Measurements from ENCODE around the gene IL31RA.
"Not testable (repeated sequence)": the region's sequence is repeated elsewhere in the genome, so short reads cannot be mapped to it uniquely, and the experiment has no call there.

IL31RA gene

DNA sequence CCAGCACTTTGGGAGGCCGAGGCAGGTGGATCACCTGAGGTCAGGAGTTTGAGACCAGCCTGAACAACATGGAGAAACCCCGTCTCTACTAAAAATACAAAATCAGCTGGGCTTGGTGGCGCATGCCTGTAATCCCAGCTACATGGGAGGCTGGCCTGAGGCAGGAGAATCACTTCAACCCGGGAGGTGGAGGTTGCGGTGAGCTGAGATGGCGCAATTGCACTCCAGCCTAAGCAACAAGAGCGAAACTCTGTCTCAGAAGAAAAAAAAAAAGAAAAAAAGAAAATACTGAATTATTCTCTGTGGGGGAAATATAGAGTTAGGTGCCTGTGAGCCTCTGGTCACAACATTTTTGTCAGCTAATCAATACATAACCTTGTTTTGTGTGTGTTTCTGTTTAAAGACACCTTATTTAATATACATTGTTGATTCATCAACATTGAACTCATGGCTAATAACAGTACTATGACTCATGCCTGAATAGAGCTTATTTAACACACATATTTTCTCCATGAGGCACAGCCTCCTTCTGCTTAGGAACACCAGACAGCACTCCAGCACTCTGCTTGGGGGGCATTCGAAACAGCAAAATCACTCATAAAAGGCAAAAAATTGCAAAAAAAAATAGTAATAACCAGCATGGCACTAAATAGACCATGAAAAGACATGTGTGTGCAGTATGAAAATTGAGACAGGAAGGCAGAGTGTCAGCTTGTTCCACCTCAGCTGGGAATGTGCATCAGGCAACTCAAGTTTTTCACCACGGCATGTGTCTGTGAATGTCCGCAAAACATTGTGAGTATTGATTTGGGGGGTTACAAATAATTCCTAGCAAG, at the start of gene IL31RA:
Gene IL31RA, plus strand, starts transcription at position 519 of the 836 bp plus-strand sequence. Its CDS starts 214 bp downstream, at position 733.
- Histone ChIP-seq H3K9me3 (ENCODE audit: low read length) (no peaks in the 10 kb centered on the region), H3K4me1 (ENCODE audit: insufficient read depth, low read length) (no peaks in the 10 kb centered on the region), H3K27me3 (ENCODE audit: insufficient read depth, low read length) (no peaks in the 10 kb centered on the region), H3K36me3 (ENCODE audit: insufficient read depth, low read length) (no peaks in the 10 kb centered on the region), H3K4me3 (ENCODE audit: low read length) (no peak within 1 kb of the TSS), H2AFZ (ENCODE audit: low read depth, low read length) (no peak within 1 kb of the TSS)

DNA sequence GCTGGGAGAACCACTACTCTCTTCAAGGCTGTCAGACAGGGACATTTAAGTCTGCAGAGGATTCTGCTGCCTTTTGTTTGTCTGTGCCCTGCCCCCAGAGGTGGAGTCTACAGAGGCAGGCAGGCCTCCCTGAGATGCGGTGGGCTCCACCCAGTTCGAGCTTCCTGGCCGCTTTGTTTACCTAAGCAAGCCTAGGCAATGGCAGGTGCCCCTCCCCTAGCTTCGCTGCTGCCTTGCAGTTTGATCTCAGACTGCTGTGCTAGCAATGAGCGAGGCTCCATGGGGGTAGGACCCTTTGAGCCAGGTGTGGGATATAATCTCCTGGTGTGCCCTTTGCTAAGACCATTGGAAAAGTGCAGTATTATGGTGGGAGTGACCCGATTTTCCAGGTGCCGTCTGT, 42.3 kb upstream of the IL31RA start:
- H3K36me3 ChIP-seq (ENCODE audit: insufficient read depth, low read length); H3K9me3 ChIP-seq (ENCODE audit: low read length); H2AFZ ChIP-seq (ENCODE audit: low read depth, low read length); H3K4me3 ChIP-seq (ENCODE audit: low read length); H3K4me1 ChIP-seq (ENCODE audit: insufficient read depth, low read length); H3K27me3 ChIP-seq (ENCODE audit: insufficient read depth, low read length): not testable (repeated sequence)

DNA sequence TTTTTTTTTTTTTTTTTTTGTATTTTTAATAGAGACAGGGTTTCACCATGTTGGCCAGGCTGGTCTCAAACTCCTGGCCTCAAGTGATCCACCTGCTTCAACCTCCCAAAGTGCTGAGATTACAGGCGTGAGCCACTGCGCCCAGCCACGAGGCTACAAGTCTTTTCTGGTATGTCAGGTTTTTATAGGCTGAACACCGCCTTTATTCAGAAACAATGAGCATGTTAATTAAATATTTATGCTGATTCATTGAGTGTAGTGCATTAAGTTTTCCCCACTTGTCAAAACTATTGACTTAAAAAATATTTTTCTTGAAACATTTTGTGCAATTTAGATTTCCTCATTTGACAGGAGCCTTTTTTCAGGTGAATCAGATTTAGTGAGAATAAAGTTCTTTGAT, 35.2 kb upstream of the IL31RA start:
- not testable (repeated sequence) for H3K4me3 ChIP-seq (ENCODE audit: low read length); H3K4me1 ChIP-seq (ENCODE audit: insufficient read depth, low read length); H3K36me3 ChIP-seq (ENCODE audit: insufficient read depth, low read length); H3K27me3 ChIP-seq (ENCODE audit: insufficient read depth, low read length); H3K9me3 ChIP-seq (ENCODE audit: low read length); H2AFZ ChIP-seq (ENCODE audit: low read depth, low read length)

GRCh38 chr5:55816342-55816741, 34.8 kb upstream of the IL31RA start:
- peaks cover 10% of the 10 kb centered on the region for H3K27me3 ChIP-seq (ENCODE audit: insufficient read depth, low read length)

GRCh38 chr5:55817030-55817429, 34.1 kb upstream of the IL31RA start:
- no peak overlapping the region for H2AFZ ChIP-seq (ENCODE audit: low read depth, low read length)

More at GRCh38 chr5:55816342-55816741, 34.8 kb upstream of the IL31RA start:
- Histone ChIP-seq H3K9me3 (ENCODE audit: low read length) (no peaks in the 10 kb centered on the region), H3K36me3 (ENCODE audit: insufficient read depth, low read length) (no peaks in the 10 kb centered on the region), H3K4me1 (ENCODE audit: insufficient read depth, low read length) (no peaks in the 10 kb centered on the region), H2AFZ (ENCODE audit: low read depth, low read length) (no peak overlapping the region), H3K4me3 (ENCODE audit: low read length) (no peak overlapping the region)

DNA sequence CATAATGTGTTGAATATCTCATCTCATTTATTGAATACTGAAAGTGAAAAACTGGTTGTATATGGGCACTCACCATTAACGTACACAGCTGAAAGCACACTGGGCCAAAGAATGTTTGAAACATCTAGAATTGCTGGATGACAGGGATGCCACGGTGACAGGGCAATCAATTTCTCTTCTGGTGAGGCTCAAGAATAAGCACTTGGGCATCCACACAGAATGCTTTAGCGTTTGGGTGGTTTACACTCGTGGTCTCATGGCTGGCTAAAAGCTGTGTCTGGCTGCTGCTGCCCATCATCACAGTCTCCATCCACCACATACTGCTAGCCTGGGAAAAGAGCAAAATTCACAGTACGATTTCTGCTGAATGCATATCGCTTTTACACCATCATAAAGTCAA, 30.7 kb upstream of the IL31RA start:
- H3K4me1 ChIP-seq (ENCODE audit: insufficient read depth, low read length), result no peaks in the 10 kb centered on the region

More at GRCh38 chr5:55817030-55817429, 34.1 kb upstream of the IL31RA start:
- no peaks in the 10 kb centered on the region for H3K9me3 ChIP-seq (ENCODE audit: low read length)
- peaks cover 17% of the 10 kb centered on the region for H3K27me3 ChIP-seq (ENCODE audit: insufficient read depth, low read length)
- H3K4me1 ChIP-seq (ENCODE audit: insufficient read depth, low read length), result no peaks in the 10 kb centered on the region
- no peaks in the 10 kb centered on the region for H3K36me3 ChIP-seq (ENCODE audit: insufficient read depth, low read length)
- no peak overlapping the region for H3K4me3 ChIP-seq (ENCODE audit: low read length)

GRCh38 chr5:55821731-55822512, 29.2 kb upstream of the IL31RA start:
- Histone ChIP-seq H3K4me3 (ENCODE audit: low read length) (no peak overlapping the region), H3K4me1 (ENCODE audit: insufficient read depth, low read length) (no peaks in the 10 kb centered on the region)

More for the DNA sequence above, 30.7 kb upstream of the IL31RA start:
- H3K4me3 ChIP-seq (ENCODE audit: low read length), result no peak overlapping the region
- H3K27me3 ChIP-seq (ENCODE audit: insufficient read depth, low read length), result peaks cover 27% of the 10 kb centered on the region
- H3K36me3 ChIP-seq (ENCODE audit: insufficient read depth, low read length), result no peaks in the 10 kb centered on the region
- H3K9me3 ChIP-seq (ENCODE audit: low read length), result no peaks in the 10 kb centered on the region
- H2AFZ ChIP-seq (ENCODE audit: low read depth, low read length), result no peak overlapping the region

DNA sequence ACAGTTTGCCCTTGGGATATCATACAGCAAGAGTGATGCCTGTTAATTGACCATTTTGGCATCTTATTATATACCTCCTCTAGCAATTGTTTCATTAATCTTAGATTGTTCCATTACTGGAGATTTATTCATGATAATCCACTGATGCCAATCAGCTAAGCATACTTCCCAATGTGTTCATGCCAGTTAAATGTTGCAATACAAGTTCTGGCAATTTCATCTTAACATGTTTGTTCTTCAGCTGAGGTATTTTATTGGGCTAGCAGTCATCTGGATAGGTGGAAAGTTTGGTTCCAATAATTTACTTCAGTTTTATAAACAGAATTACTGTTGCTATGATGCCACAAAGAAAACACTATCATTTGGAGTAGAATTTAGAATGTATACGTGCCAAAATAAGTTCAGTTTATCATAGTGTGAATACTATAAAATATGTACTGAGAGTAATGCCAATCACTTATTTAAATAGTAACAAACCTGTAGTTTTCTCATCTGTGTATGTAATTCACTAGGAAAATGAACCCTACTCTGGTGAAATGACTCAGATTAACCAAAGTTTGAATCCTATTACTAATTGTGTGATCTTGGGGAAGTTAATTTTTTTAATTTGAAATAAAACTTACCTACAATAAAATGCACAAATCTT, 27.9 kb upstream of the IL31RA start:
- H2AFZ ChIP-seq (ENCODE audit: low read depth, low read length), result no peak overlapping the region
- no peaks in the 10 kb centered on the region for H3K9me3 ChIP-seq (ENCODE audit: low read length)
- no peaks in the 10 kb centered on the region for H3K4me1 ChIP-seq (ENCODE audit: insufficient read depth, low read length)
- no peak overlapping the region for H3K4me3 ChIP-seq (ENCODE audit: low read length)
- no peaks in the 10 kb centered on the region for H3K36me3 ChIP-seq (ENCODE audit: insufficient read depth, low read length)
- peaks cover 27% of the 10 kb centered on the region for H3K27me3 ChIP-seq (ENCODE audit: insufficient read depth, low read length)

More at GRCh38 chr5:55821731-55822512, 29.2 kb upstream of the IL31RA start:
- H3K27me3 ChIP-seq (ENCODE audit: insufficient read depth, low read length), result peaks cover 27% of the 10 kb centered on the region
- no peaks in the 10 kb centered on the region for H3K36me3 ChIP-seq (ENCODE audit: insufficient read depth, low read length)
- H3K9me3 ChIP-seq (ENCODE audit: low read length), result no peaks in the 10 kb centered on the region
- no peak overlapping the region for H2AFZ ChIP-seq (ENCODE audit: low read depth, low read length)

DNA sequence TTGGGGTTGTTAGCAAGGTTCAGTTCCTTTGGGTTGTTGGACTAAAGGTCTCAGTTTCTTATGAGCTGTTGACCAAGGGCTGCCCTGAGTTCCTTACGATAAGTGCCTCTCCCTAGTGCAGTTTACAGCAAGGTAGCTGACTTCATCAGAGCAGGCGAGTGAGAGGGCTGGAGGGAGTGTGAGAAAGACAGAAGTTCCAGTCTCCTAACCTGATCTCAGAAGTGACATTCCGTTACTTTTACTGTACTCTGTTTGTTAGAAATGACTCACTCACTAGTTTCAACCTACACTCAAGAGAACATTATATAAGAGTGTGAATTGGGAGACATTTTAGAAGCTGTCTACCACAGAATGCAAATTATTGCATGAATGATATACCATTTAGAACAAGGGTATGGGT, 21.2 kb upstream of the IL31RA start:
- Histone ChIP-seq H3K4me1 (ENCODE audit: insufficient read depth, low read length) (no peaks in the 10 kb centered on the region), H3K27me3 (ENCODE audit: insufficient read depth, low read length) (no peaks in the 10 kb centered on the region), H2AFZ (ENCODE audit: low read depth, low read length) (no peak overlapping the region), H3K4me3 (ENCODE audit: low read length) (no peak overlapping the region), H3K9me3 (ENCODE audit: low read length) (no peaks in the 10 kb centered on the region), H3K36me3 (ENCODE audit: insufficient read depth, low read length) (no peaks in the 10 kb centered on the region)

GRCh38 chr5:55832446-55832845, 18.7 kb upstream of the IL31RA start:
- H3K27me3 ChIP-seq (ENCODE audit: insufficient read depth, low read length), result no peaks in the 10 kb centered on the region
- no peaks in the 10 kb centered on the region for H3K36me3 ChIP-seq (ENCODE audit: insufficient read depth, low read length)
- H3K4me1 ChIP-seq (ENCODE audit: insufficient read depth, low read length), result no peaks in the 10 kb centered on the region

DNA sequence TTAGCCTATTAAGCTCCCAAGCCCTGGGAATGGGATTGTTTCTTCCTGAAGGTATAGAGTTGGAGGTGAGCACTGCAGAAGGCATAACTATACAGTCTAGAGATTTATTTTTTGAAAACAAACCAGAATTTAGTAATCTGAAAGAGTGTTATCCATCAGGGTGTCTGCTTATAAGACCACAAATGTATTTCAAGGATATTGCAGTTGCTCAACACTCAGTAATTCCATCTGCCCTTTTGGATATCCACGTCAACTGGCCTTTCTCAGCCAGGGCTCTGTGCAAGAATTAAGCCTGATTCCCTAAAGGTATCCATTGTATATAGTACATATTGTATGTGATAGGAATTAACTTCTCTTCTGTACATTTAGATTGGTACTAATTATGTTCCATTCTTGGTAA, 15.0 kb upstream of the IL31RA start:
- Histone ChIP-seq H3K27me3 (ENCODE audit: insufficient read depth, low read length) (no peaks in the 10 kb centered on the region), H2AFZ (ENCODE audit: low read depth, low read length) (no peak overlapping the region), H3K4me3 (ENCODE audit: low read length) (no peak overlapping the region), H3K9me3 (ENCODE audit: low read length) (no peaks in the 10 kb centered on the region), H3K4me1 (ENCODE audit: insufficient read depth, low read length) (no peaks in the 10 kb centered on the region), H3K36me3 (ENCODE audit: insufficient read depth, low read length) (no peaks in the 10 kb centered on the region)

More at GRCh38 chr5:55832446-55832845, 18.7 kb upstream of the IL31RA start:
- no peak overlapping the region for H3K4me3 ChIP-seq (ENCODE audit: low read length)
- no peak overlapping the region for H2AFZ ChIP-seq (ENCODE audit: low read depth, low read length)
- no peaks in the 10 kb centered on the region for H3K9me3 ChIP-seq (ENCODE audit: low read length)

GRCh38 chr5:55841976-55842375, 9.2 kb upstream of the IL31RA start:
- H2AFZ ChIP-seq (ENCODE audit: low read depth, low read length), result no peak overlapping the region
- H3K27me3 ChIP-seq (ENCODE audit: insufficient read depth, low read length), result no peaks in the 10 kb centered on the region
- H3K4me1 ChIP-seq (ENCODE audit: insufficient read depth, low read length), result no peaks in the 10 kb centered on the region
- H3K9me3 ChIP-seq (ENCODE audit: low read length), result no peaks in the 10 kb centered on the region
- H3K36me3 ChIP-seq (ENCODE audit: insufficient read depth, low read length), result no peaks in the 10 kb centered on the region
- no peak overlapping the region for H3K4me3 ChIP-seq (ENCODE audit: low read length)

DNA sequence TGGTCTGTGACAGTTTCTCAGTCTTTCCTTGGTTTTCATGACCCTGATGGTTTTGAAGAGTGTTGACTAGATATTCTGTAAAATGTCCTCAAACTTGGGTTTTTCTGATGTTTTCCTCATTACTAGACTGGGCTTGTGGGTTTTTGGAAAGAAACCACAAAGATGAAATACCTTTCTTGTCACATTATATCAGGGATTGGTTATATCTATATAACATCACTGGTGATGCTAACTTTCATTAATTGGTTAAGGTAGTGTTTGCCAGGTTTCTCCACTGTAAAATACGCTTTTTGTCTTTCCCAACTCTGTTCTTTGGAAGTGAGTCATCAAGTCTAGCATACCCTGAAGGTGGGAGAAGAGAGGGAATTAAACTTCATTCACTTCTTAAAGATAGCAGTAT, 3.3 kb upstream of the IL31RA start:
- no peak overlapping the region for H2AFZ ChIP-seq (ENCODE audit: low read depth, low read length)
- H3K4me3 ChIP-seq (ENCODE audit: low read length), result no peak overlapping the region
- H3K36me3 ChIP-seq (ENCODE audit: insufficient read depth, low read length), result no peaks in the 10 kb centered on the region
- H3K4me1 ChIP-seq (ENCODE audit: insufficient read depth, low read length), result no peaks in the 10 kb centered on the region
- no peaks in the 10 kb centered on the region for H3K27me3 ChIP-seq (ENCODE audit: insufficient read depth, low read length)
- H3K9me3 ChIP-seq (ENCODE audit: low read length), result no peaks in the 10 kb centered on the region
